HG03039 (cell line): ENCODE results near the gene MRPS12.
"Not testable (repeated sequence)": the region's sequence is repeated elsewhere in the genome, so short reads cannot be mapped to it uniquely, and the experiment has no call there.

Experiments used
- ATAC-seq: cut with Tn5 transposase; IDR thresholded peaks from one replicate; pipeline ENCODE4 v1.9.1; 2021; ENCODE audit warnings: mild to moderate bottlenecking, moderate library complexity; ENCODE audit not compliant: unreplicated experiment

Gene MRPS12

GRCh38 chr19:38930776-38931520 lies at the start of gene MRPS12:
MRPS12 (plus strand) TSS chr19:38930944; CDS start chr19:38931295, 351 bp downstream.
- ATAC-seq = peak; percentile 88

GRCh38 chr19:38883286-38883685 lies 47.5 kb upstream of the MRPS12 start:
- no peak for ATAC-seq

GRCh38 chr19:38884691-38885090 lies 46.1 kb upstream of the MRPS12 start:
- not testable (repeated sequence) for ATAC-seq

GRCh38 chr19:38888876-38889275 lies 41.9 kb upstream of the MRPS12 start:
- ATAC-seq = no peak

GRCh38 chr19:38889803-38890202 lies 40.9 kb upstream of the MRPS12 start:
- ATAC-seq = no peak

- ATAC-seq = no peak
These were observed 40.1 kb upstream of the MRPS12 start for GRCh38 chr19:38890686-38891085.

GRCh38 chr19:38891771-38892170 lies 39.0 kb upstream of the MRPS12 start:
- no peak for ATAC-seq

- no peak for ATAC-seq
These were observed 37.9 kb upstream of the MRPS12 start for GRCh38 chr19:38892841-38893240.

- ATAC-seq = no peak
These were observed 37.4 kb upstream of the MRPS12 start for GRCh38 chr19:38893341-38893771.

GRCh38 chr19:38894968-38895367 lies 35.8 kb upstream of the MRPS12 start:
- no peak for ATAC-seq

- ATAC-seq = no peak
These were observed 31.8 kb upstream of the MRPS12 start for GRCh38 chr19:38898788-38899446.

- peak; percentile 88 for ATAC-seq
These were observed 31.1 kb upstream of the MRPS12 start, which contains the start of the genes NFKBIB and SIRT2 for GRCh38 chr19:38899447-38900201. NFKBIB (plus strand) TSS chr19:38899969; CDS start chr19:38900033, 64 bp downstream. SIRT2 (minus strand) TSS chr19:38899618; CDS start chr19:38899521, 97 bp downstream.

- ATAC-seq = no peak
These were observed 30.5 kb upstream of the MRPS12 start for GRCh38 chr19:38900202-38900629.

- no peak for ATAC-seq
These were observed 30.0 kb upstream of the MRPS12 start for GRCh38 chr19:38900743-38901190.

- ATAC-seq = no peak
These were observed 29.1 kb upstream of the MRPS12 start for GRCh38 chr19:38901683-38902082.

- ATAC-seq = no peak
These were observed 25.9 kb upstream of the MRPS12 start for GRCh38 chr19:38904581-38905539.

- ATAC-seq = no peak
These were observed 25.1 kb upstream of the MRPS12 start for GRCh38 chr19:38905620-38906019.

- no peak for ATAC-seq
These were observed 23.5 kb upstream of the MRPS12 start for GRCh38 chr19:38907227-38907626.

GRCh38 chr19:38907670-38908069 lies 23.1 kb upstream of the MRPS12 start:
- ATAC-seq = no peak

- ATAC-seq = no peak
These were observed 21.8 kb upstream of the MRPS12 start for GRCh38 chr19:38908911-38909310.
